Right ventricle myocardium superior (tissue), 1 donor: Measurements from ENCODE around the gene CDCA4. TPM values are rescaled to one million over a fixed set of nuclear protein-coding genes. Genes with fewer than 3 reads are reported as not detected.
A peak's percentile ranks its signal among the peaks of the same experiment; 100 is the strongest.
"Not testable (repeated sequence)": the region's sequence is repeated elsewhere in the genome, so short reads cannot be mapped to it uniquely, and the experiment has no call there.

ENCODE experiments used
- ATAC-seq: fragments of 200-7000 bp; cut with Tn5 transposase; one replicate; pipeline ENCODE4 v1.9.1; 2020; ENCODE audit warnings: mild to moderate bottlenecking; ENCODE audit not compliant: poor library complexity
- DNase-seq: peaks from one replicate; pipeline ENCODE4 v3.0.0-alpha.2; 2020
- intact Hi-C: fragments of 100-400 bp; cut with DNase I; formaldehyde crosslinking; loops from one replicate; pipeline ENCODE4 v1.11.2; 2022
- total RNA-seq: library from RNA; stranded (reverse); fragmentation: NEBNext Ultra II Directional; extraction: Animal tissue kit (Norgen Biotek cat#: 25700); gene quantifications from one replicate; pipeline ENCODE4 v1.2.1, GENCODE V29; 2021
- donor health status: DM: no; HTN: yes; CAD: no; lungs with severe emphysema.

CDCA4 gene
- total RNA-seq, 1 donor from 2014 or later = 1.6 TPM

DNA sequence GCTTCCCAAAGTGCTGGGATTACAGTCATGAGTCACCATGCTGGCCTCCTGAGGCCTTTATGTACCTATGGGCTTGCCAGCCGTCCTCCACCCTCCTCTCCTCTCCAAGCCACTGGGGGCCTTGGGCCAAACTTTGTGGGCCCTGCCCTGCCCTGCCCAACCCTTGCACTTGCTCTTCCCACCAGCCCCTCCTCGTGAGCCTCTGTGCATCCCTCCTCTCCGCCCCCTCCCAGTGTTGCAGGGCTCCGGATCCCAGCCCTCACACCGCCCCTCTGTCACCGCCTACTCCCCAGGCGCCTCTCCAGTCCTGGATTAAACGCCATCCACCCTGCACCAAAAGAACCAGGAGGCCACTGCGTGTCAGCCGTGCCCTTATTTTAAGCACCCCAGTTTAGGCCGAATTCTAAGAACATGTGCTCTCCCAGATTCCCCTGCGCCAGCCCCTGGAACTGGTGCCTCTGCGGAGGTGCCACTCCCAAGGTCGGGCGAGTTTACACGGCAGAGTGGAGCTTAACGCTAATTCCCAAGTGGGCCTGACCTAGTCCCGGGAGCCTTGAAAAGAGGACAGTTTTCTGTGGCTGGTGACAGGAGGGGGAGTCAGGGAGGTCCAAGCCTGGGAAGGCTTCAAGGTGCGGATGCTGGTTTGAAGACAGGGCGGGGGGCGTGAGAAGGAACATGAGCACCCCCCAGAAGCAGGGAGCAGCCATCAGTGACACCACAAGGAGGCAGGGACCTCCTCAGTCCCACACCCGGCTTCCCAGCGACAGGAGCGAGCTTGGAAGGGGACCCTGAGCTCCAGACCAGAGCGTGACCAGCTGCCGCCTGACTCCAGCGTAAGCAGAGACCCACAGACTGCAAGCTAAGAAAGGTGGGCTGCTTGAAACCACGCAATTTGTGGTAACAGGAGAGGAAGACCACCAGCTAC, 21.2 kb upstream of the CDCA4 start:
- ATAC-seq = no peak
- DNase-seq = no peak
- intact Hi-C loops = no loop called here

DNA sequence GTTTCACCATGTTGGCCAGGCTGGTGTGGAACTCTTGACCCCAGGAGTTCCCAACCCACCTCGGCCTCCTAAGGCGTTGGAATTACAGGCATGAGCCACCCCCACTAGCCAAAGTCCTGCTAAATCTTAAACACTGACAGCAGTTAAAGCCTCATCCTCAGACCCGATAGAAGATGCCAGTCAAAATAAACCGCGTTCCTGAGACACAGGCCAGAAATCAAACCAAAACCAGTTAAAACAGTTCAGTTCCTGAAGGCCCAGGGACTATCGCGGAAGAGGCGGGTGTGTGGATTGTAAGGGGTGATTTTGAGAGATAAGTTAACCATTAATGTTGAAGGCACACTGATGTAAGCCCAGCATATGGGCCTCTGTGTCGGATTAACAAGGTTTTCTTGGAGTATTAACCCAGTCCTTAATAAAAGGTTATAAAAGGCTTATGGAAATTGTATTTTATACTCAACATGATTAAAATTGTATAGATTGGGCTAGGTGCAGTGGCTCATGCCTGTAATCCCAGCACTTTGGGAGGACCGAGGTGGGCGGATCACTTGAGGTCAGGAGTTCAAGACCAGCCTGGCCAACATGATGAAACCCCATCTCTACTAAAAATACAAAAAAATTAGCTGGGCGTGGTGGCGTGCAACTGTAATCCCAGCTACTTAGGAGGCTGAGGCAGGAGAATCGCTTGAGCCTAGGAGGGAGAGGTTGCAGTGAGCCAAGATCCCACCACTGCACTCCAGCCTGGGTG, 18.7 kb upstream of the CDCA4 start:
- ATAC-seq (no peak), DNase-seq (no peak)
- intact Hi-C loops = no loop called here

DNA sequence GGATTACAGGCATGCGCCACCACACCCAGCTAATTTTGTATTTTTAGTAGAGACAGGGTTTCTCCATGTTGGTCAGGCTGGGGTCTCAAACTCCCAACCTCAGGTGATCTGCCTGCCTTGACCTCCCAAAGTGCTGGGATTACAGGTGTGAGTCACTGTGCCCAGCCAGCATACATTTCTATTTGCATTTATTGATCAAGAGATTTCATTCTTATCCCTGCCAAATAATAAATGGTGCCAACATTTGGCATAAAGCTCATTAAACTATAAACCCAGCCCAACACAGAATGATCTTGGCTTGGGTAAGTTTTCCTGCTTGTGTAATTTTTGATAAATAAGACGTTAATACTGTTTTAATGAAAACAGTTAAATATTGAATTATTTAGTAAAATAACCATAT, 14.7 kb upstream of the CDCA4 start:
- ATAC-seq = not testable (repeated sequence)

DNA sequence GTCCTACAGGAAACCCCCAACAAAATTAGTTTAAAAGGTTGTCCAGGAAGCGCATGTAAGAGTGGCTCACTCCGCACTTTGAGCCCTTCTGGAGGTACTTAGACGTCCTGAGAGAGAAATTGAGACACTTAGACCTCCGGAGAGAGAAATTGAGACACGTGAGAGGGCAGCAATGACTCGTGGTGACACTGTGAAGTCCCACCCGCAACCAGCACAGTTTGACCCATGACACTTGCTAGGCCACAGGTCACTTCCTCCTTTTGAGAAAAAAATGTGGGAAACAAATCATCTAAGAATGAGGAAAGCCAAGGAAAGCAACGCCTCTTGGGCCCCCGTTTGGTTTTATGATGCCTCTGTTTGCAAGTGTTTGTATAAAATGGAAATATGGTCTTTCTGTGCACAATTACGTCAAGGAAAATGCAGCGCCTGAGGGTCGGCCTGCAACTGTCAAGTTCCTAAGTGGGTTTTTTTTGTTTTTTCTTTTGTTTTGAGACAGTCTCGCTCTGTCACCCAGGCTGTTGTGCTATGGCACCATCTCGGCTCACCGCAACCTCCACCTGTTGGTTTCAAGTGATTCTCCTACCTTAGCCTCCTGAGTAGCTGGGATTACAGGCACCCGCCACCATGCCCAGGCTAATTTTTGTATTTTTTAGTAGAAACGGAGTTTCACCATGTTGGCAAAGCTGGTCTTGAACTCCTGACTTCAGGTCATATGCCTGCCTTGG, 13.6 kb upstream of the CDCA4 start:
- no peak for DNase-seq
- no peak for ATAC-seq
- intact Hi-C loops = no loop called here

More for the DNA sequence above, 14.7 kb upstream of the CDCA4 start:
- intact Hi-C loops, DNase-seq: not testable (repeated sequence)

DNA sequence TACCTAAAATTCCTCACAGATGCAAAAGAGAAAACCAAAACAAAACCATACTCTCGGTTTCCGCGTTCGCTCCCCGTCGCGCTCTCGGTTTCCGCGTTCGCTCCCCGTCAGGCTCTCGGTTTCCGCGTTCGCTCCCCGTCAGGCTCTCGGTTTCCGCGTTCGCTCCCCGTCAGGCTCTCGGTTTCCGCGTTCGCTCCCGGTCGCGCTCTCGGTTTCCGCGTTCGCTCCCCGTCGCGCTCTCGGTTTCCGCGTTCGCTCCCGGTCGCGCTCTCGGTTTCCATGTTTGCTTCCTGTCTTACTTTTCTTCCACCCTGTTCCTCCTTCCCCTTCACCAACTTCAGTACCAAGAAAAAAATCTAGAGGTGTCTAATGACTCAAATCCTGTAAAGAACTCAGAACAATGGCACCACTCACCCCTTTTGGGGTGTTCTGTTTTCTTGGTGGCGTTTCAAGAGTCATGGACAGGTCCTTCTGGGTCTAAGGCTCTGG, 12.6 kb upstream of the CDCA4 start:
- DNase-seq, ATAC-seq, intact Hi-C loops: not testable (repeated sequence)

DNA sequence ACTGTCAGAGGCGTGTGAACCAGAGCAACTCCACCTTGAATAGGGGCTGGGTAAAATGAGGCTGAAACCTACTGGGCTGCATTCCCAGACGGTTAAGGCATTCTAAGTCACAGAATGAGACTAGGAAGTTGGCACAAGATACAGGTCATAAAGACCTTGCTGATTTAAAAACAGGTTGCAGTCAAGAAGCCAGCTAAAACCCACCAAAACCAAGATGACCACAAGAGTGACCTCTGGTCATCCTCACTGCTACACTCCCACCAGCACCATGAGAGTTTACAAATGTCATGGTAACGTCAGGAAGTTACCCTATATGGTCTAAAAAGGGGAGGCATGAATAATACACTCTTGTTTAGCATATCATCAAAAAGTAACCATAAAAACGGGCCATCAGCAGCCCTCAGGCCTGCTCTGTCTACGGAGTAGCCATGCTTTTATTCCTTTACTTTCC, 11.6 kb upstream of the CDCA4 start:
- intact Hi-C loops, DNase-seq, ATAC-seq: not testable (repeated sequence)

DNA sequence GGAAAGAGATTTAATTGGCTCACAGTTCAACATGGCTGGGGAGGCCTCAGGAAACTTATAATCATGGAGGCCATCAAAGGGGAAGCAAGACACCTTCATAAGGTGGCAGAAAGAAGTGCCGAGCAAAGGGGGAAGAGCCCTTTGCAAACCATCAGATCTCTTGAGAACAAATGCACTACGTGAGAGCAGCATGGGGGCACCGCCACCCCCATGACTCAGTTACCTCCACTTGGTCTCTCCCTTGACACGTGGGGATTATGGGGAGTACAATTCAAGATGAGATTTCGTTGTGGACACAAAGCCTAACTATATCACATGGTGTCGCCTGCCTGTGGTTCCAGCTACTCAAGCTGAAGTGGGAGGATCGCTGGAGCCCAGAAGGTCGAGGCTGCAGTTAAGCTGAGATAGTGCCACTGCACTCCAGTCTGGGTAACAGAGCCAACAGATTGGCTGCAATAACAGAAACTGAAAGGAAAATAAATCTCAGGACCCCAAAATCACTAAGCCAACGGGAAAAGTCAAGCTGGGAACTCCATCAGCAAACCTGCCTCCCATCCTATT, 10.0 kb upstream of the CDCA4 start:
- DNase-seq = no peak
- intact Hi-C loops = no loop called here
- peak; percentile 69 for ATAC-seq

DNA sequence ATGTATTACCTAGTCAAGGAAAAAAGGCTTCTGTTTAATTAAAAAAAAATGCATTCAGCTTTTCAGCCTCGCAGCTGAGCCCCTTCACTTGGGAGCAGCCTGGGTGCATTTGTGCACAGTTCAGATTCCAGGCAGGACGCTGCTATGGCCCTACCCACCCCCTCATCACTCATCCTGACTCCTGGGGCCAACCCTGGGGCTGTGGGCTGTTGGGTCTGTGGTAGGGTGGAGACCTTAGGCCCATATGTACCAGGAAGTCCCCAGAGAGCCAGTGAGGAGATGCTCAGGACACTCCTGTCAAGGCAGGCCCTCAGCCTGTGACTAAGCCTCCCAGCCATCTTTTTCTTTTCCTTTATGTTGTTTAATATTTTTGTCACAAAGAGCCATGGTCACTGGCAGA, 9.3 kb upstream of the CDCA4 start:
- DNase-seq (no peak), ATAC-seq (no peak)
- intact Hi-C loops = no loop called here

DNA sequence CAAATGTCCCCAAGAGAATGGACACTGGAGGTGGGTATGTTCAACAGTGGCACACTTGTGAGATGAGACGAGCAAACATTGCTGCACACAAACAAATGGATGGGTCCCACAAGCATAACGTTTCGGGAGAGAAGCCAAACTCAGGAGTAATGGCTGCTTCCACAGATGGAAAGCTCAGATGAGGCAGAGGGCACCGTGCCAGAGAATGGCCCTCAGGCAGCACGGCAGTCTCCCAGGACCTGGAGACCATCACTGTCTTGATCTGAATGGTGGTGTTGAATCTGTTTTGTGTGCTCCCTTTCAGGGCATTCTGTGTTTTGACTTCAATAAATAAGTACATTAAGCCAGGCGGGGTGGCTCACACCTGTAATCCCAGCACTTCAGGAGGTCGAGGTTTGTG, 8.5 kb upstream of the CDCA4 start:
- no peak for ATAC-seq
- intact Hi-C loops = no loop called here
- DNase-seq = no peak

DNA sequence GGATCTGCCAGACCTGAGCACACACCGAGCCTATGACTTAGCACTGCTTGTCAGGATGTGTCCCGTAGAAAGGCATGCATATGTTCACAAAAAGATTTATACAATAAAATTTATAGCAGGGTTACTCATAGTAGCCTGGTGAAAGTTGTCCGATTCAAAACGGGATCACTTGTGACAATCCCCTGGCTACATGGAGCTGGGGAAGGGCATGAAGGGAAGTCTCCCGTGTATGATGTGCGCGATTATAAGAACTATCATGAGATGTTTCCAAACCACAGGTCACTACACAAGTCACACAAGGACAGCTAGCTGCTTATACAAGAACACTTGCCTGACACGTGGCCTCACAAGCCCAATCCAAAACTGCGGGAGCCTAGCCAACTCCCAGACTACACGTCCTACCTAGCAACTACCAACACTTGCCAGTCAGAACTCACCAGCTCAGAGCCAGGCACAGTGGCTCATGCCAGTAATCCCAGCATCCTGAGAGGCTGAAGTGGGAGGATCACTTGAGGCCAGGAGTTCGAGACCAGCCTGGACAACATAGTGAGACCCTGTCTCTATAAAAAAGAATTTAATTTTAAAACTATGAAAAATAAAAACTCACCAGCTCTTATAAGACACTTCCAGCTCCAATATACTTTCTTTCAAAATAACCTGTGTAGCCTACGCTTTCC, 7.5 kb upstream of the CDCA4 start:
- ATAC-seq = no peak
- no peak for DNase-seq
- intact Hi-C loops = no loop called here

DNA sequence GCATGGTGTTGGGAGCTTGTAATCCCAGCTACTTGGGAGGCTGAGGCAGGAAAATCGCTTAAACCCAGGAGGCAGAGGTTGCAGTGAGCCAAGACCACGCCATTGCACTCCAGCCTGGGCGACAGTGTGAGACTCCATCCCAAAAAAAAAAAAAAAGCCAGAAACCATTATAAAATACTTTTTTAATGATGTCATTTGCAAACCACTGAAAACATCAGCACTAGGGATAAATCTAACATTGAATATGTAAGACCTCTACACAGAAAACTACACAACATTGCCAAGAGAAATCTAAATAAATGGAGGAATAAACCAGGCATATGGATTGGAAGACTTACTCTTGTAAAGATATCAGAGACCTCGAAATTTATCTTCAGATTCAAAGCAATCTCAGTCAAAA, 6.8 kb upstream of the CDCA4 start:
- DNase-seq, ATAC-seq, intact Hi-C loops: not testable (repeated sequence)

DNA sequence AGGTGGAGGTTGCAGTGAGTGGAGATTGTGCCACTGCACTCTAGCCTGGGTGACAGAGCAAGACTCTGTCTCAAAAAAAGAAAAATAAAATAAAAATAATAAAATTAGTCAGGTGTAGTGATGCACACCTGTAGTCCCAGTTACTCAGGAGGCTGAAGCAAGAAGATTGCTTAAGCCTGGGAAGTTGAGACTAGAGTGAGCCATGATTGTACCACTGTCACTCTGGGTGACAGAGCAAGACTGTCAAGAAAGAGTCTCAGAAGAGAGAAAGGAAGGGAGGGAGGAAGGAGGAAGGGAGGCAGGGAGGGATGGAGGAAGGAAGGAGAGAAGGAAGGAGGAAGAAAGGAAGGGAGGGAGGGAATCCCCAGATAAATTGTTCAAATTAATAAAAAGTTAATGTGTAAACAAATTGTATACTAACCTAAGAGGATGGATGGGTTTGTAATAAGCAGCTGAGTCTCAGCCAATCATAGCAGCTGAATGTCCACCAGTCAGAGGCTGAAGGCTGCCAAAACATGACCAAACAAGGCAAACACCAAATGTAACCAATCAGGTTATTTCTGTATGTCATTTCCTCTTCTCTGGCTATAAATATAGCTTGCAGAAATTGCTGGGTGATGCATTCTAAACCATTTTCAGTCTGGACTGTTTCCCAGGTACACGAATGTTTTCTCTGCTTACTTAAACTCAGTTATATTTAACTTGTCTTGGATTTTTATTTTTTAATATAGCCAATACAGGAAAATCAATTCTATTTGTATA, 6.1 kb upstream of the CDCA4 start:
- DNase-seq (no peak), ATAC-seq (no peak)
- intact Hi-C loops = no loop called here

DNA sequence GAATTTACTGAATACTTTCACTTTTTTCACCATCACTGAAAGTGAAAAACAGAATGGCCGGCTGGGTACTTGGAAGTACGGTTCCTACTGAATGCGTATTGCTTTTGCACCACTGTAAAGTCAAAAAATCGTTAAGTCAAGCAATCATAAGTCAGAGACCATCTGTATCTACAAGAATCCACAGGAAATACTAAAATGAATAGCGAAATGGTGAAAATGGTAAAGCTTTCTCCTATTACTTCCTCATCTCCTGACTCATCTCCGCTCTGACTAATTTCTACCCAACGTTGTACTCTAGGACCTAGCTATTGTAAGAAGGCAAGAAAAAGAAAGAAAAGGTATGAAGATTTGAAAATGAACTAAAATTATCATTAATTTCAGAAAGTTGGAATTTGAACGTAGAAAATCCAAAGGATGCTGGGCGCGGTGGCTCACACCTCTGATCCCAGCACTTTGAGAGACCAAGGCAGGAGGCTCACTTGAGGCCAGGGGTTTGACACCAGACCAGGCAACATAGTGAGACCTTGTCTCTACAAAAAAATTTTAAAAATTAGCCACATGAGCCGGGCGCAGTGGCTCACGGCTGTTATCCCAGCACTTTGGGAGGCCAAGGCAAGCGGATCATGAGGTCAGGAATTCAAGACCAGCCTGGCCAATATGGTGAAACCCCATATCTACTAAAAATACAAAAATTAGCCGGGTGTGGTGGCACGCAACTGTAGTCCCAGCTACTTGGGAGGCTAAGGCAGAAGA, 5.3 kb upstream of the CDCA4 start:
- no peak for ATAC-seq
- intact Hi-C loops = no loop called here
- DNase-seq = no peak

DNA sequence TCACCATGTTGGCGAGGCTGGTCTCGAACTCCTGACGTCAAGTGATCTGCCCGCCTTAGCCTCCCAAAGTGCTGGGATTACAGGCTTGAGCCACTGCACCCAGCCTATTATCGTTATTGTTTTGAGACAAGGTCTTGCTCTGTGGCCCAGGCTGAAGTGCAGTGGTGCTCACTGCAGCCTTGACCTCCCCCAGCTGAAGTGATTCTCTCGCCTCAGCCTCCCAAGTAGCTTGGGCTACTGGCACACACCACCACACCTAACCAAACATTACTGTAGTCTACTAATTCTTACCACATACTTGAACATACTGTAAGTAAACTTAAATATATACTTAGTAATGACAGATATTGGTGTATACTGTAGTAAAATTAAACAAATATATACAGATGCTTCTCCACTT, 4.5 kb upstream of the CDCA4 start:
- intact Hi-C loops = no loop called here
- ATAC-seq (no peak), DNase-seq (no peak)

DNA sequence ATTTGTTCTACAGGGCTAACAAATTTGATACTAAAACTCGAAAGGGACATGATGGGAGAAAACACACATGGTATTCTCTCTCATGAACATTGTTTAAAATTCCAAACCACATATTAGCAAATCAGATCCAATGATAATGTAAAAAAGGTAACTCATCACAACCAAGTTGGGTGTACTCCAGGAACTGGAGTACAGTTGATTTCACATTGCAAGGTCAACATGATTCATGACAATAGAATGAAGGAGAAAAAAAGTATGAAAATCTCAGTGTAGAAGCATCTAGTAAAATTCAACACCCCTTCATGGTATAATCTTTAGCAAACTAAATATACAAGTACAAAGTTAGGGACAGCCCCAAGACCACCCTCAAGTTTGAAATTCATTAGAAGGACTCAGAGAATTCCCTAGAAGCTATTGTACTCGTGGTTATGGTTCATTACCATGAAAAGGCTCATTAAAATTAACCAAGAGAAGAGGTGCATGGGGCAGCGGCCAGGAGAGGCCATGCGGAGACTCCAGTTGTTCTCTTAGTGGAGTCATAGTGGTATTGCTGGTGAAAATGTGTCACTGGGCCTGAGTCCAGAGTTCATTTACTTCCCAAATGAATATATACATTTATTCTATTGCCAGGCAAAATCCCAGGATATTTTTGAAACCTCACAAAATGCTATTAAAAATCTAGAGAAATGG, 3.1 kb upstream of the CDCA4 start:
- ATAC-seq = no peak
- DNase-seq = no peak
- intact Hi-C loops = loop anchor here (5.0 kb wide), 1 partner anchor 37 kb away; the partner anchor contains the start of gene CLBA1

DNA sequence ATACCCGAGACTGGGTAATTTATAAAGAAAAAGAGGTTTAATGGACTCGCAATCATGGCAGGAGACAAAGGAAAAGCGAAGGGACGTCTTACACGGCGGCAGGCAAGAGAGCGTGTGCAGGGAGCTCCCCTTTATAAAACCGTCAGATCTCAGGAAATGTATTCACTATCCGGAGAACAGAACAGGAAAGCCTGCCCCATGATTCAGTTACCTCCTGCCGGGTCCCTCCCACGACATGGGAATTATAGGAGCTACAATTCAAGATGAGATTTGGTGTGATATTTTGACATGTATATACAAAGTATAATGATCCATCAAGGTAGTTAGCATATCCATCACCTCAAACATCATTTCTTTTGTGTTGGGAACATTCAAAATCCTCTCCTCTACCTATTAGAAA, 2.3 kb upstream of the CDCA4 start:
- ATAC-seq (no peak), DNase-seq (no peak)
- intact Hi-C loops = loop anchor here (5.0 kb wide), 1 partner anchor 36 kb away; the partner anchor contains the start of gene CLBA1
